ENCODE data around the gene PRXL2C.
"Not testable (repeated sequence)": the region's sequence is repeated elsewhere in the genome, so short reads cannot be mapped to it uniquely, and the experiment has no call there.

The PRXL2C gene

DNA sequence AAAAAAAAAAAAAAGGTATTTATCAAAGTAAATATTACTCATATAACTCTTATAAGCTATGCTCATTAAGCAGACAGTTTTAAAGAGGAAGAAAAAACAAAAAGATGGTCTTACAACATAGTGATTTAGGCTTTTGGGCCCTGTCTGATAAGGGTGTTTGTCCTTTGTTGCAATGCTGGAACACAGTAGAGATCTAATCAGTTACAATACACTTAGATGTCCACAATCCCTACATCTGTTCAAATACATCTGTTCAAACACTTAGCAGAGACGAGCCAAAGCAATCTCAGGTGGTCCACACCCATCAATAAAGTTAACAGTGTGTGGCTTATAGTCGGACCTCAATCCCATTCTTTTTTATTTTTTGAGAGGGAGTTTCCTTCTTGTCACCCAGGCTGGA lies 11.0 kb downstream of the PRXL2C start:
- H3K4me2 ChIP-seq (ENCODE audit: low read length): no peak overlapping the region
- no peak overlapping the region for H3K18ac ChIP-seq (ENCODE audit: low read length)
- no peak for DNase-seq

GRCh38 chr9:96641514-96641913 lies 13.6 kb downstream of the PRXL2C start:
- no peak overlapping the region for H3K4ac ChIP-seq (ENCODE audit: low read depth, low read length)
- H3K27me3 ChIP-seq (ENCODE audit: insufficient read depth, low read length, poor library complexity): no peaks in the 10 kb centered on the region
- no peaks in the 10 kb centered on the region for H3K79me2 ChIP-seq (ENCODE audit: control insufficient read depth, insufficient read depth, low read length)
- no peak overlapping the region for H3K9ac ChIP-seq (ENCODE audit: low read length)
- no peak overlapping the region for H3K4me3 ChIP-seq (ENCODE audit: low read length)
- no peak overlapping the region for H3K27ac ChIP-seq (ENCODE audit: low read depth, low read length)
- no peak overlapping the region for H2BK5ac ChIP-seq (ENCODE audit: low read length)
- no peak overlapping the region for H3K18ac ChIP-seq (ENCODE audit: low read length)
- H2BK15ac ChIP-seq (replicated peaks; ENCODE audit: low read depth): no peak overlapping the region
- H3K56ac ChIP-seq (ENCODE audit: low read length): no peak overlapping the region
- H3K4me2 ChIP-seq (ENCODE audit: low read length): no peak overlapping the region
- WGBS (ENCODE audit: extremely low coverage, insufficient coverage, low lambda C conversion rate): no CpG with 5 or more reads among the region's 3 CpGs
- H4K5ac ChIP-seq (ENCODE audit: low read length): no peak overlapping the region
- H3K4me1 ChIP-seq (ENCODE audit: control insufficient read depth, low read depth, low read length): no peaks in the 10 kb centered on the region
- H3K36me3 ChIP-seq (ENCODE audit: control insufficient read depth, insufficient read depth, low read length): no peaks in the 10 kb centered on the region
- H3K79me1 ChIP-seq (ENCODE audit: low read length): no peaks in the 10 kb centered on the region
- no peak for DNase-seq
- H3K23ac ChIP-seq (ENCODE audit: low read length): no peak overlapping the region
- no peak overlapping the region for H2AK5ac ChIP-seq (ENCODE audit: low read length)
- H2BK120ac ChIP-seq (ENCODE audit: low read depth, low read length): no peak overlapping the region
- no peak overlapping the region for H4K8ac ChIP-seq (ENCODE audit: low read depth, low read length)

More for the DNA sequence above, 11.0 kb downstream of the PRXL2C start:
- Histone ChIP-seq H3K56ac (ENCODE audit: low read length) (no peak overlapping the region), H3K36me3 (ENCODE audit: control insufficient read depth, insufficient read depth, low read length) (no peaks in the 10 kb centered on the region), H3K23ac (ENCODE audit: low read length) (no peak overlapping the region), H3K27me3 (ENCODE audit: insufficient read depth, low read length, poor library complexity) (no peaks in the 10 kb centered on the region), H2BK120ac (ENCODE audit: low read depth, low read length) (no peak overlapping the region), H2BK5ac (ENCODE audit: low read length) (no peak overlapping the region), H2AK5ac (ENCODE audit: low read length) (no peak overlapping the region), H3K4ac (ENCODE audit: low read depth, low read length) (no peak overlapping the region), H3K27ac (ENCODE audit: low read depth, low read length) (no peak overlapping the region), H3K9ac (ENCODE audit: low read length) (no peak overlapping the region), H3K4me3 (ENCODE audit: low read length) (no peak overlapping the region), H3K4me1 (ENCODE audit: control insufficient read depth, low read depth, low read length) (no peaks in the 10 kb centered on the region), H2BK15ac (replicated peaks; ENCODE audit: low read depth) (no peak overlapping the region), H3K79me2 (ENCODE audit: control insufficient read depth, insufficient read depth, low read length) (no peaks in the 10 kb centered on the region), H4K5ac (ENCODE audit: low read length) (no peak overlapping the region), H3K79me1 (ENCODE audit: low read length) (no peaks in the 10 kb centered on the region), H4K8ac (ENCODE audit: low read depth, low read length) (no peak overlapping the region)
- WGBS (ENCODE audit: extremely low coverage, insufficient coverage, low lambda C conversion rate): no CpG with 5 or more reads among the region's 2 CpGs

DNA sequence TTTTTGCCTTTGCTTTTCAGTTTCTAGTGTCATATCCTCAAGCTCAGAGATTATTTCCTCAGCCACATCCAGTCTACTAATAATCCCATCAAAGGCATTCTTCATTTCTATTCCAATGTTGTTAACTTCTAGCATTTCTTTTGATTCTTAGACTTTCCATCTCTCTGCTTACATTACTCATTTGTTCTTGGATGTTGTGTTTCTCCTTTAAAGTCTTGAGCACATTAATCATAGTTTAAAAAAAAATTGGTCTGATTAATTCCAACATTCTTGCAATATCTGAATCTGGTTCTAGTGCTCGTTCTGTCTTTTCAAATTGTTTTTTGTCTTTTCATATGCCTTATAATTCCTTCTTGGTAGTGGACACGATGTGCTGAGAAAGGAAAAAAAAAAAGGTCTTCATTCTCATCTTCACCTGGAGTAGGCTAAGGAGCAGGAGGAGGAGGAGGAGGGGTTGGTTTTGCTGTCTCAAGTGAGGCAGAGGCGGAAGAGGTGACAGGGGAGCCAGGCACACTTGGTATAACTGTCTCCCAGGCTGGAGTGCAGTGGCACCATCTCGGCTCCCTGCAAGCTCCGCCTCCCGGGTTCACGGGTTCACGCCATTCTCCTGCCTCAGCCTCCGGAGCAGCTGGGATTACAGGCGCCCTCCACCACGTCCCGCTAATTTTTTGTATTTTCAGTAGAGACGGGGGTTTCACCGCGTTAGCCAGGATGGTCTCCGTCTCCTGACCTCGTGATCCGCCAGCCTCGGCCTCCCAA lies 16.3 kb downstream of the PRXL2C start:
- no peak for DNase-seq
- H3K36me3 ChIP-seq (ENCODE audit: control insufficient read depth, insufficient read depth, low read length): no peaks in the 10 kb centered on the region

GRCh38 chr9:96636368-96636767 lies 18.7 kb downstream of the PRXL2C start:
- no peak overlapping the region for H2BK15ac ChIP-seq (replicated peaks; ENCODE audit: low read depth)
- no peak overlapping the region for H3K4ac ChIP-seq (ENCODE audit: low read depth, low read length)
- H3K79me1 ChIP-seq (ENCODE audit: low read length): no peaks in the 10 kb centered on the region
- H3K4me2 ChIP-seq (ENCODE audit: low read length): no peak overlapping the region
- no CpG with 5 or more reads among the region's 1 CpG for WGBS (ENCODE audit: extremely low coverage, insufficient coverage, low lambda C conversion rate)
- H3K56ac ChIP-seq (ENCODE audit: low read length): no peak overlapping the region
- no peak overlapping the region for H3K27ac ChIP-seq (ENCODE audit: low read depth, low read length)
- no peak for DNase-seq
- H3K9ac ChIP-seq (ENCODE audit: low read length): no peak overlapping the region
- no peaks in the 10 kb centered on the region for H3K27me3 ChIP-seq (ENCODE audit: insufficient read depth, low read length, poor library complexity)
- no peak overlapping the region for H3K18ac ChIP-seq (ENCODE audit: low read length)
- no peaks in the 10 kb centered on the region for H3K36me3 ChIP-seq (ENCODE audit: control insufficient read depth, insufficient read depth, low read length)
- no peak overlapping the region for H3K23ac ChIP-seq (ENCODE audit: low read length)
- no peaks in the 10 kb centered on the region for H3K79me2 ChIP-seq (ENCODE audit: control insufficient read depth, insufficient read depth, low read length)
- H4K8ac ChIP-seq (ENCODE audit: low read depth, low read length): no peak overlapping the region
- no peak overlapping the region for H2BK120ac ChIP-seq (ENCODE audit: low read depth, low read length)
- H3K4me1 ChIP-seq (ENCODE audit: control insufficient read depth, low read depth, low read length): no peaks in the 10 kb centered on the region
- no peak overlapping the region for H4K5ac ChIP-seq (ENCODE audit: low read length)
- H3K4me3 ChIP-seq (ENCODE audit: low read length): no peak overlapping the region
- no peak overlapping the region for H2BK5ac ChIP-seq (ENCODE audit: low read length)
- H2AK5ac ChIP-seq (ENCODE audit: low read length): no peak overlapping the region

More for the DNA sequence above, 16.3 kb downstream of the PRXL2C start:
- H2BK120ac ChIP-seq (ENCODE audit: low read depth, low read length): no peak overlapping the region
- no peaks in the 10 kb centered on the region for H3K27me3 ChIP-seq (ENCODE audit: insufficient read depth, low read length, poor library complexity)
- no CpG with 5 or more reads among the region's 19 CpGs for WGBS (ENCODE audit: extremely low coverage, insufficient coverage, low lambda C conversion rate)
- H3K56ac ChIP-seq (ENCODE audit: low read length): no peak overlapping the region
- H2BK15ac ChIP-seq (replicated peaks; ENCODE audit: low read depth): no peak overlapping the region
- no peaks in the 10 kb centered on the region for H3K4me1 ChIP-seq (ENCODE audit: control insufficient read depth, low read depth, low read length)
- H3K79me2 ChIP-seq (ENCODE audit: control insufficient read depth, insufficient read depth, low read length): no peaks in the 10 kb centered on the region
- H3K27ac ChIP-seq (ENCODE audit: low read depth, low read length): no peak overlapping the region
- H4K5ac ChIP-seq (ENCODE audit: low read length): no peak overlapping the region
- no peak overlapping the region for H3K4me3 ChIP-seq (ENCODE audit: low read length)
- no peak overlapping the region for H2BK5ac ChIP-seq (ENCODE audit: low read length)
- no peak overlapping the region for H3K18ac ChIP-seq (ENCODE audit: low read length)
- no peaks in the 10 kb centered on the region for H3K79me1 ChIP-seq (ENCODE audit: low read length)
- no peak overlapping the region for H3K4me2 ChIP-seq (ENCODE audit: low read length)
- no peak overlapping the region for H4K8ac ChIP-seq (ENCODE audit: low read depth, low read length)
- no peak overlapping the region for H3K23ac ChIP-seq (ENCODE audit: low read length)
- no peak overlapping the region for H3K9ac ChIP-seq (ENCODE audit: low read length)
- no peak overlapping the region for H3K4ac ChIP-seq (ENCODE audit: low read depth, low read length)
- H2AK5ac ChIP-seq (ENCODE audit: low read length): no peak overlapping the region

- not testable (repeated sequence) for H3K27me3 ChIP-seq (ENCODE audit: insufficient read depth, low read length, poor library complexity); H3K9ac ChIP-seq (ENCODE audit: low read length); H3K4me1 ChIP-seq (ENCODE audit: control insufficient read depth, low read depth, low read length); H2BK15ac ChIP-seq (replicated peaks; ENCODE audit: low read depth); H3K18ac ChIP-seq (ENCODE audit: low read length); H2BK120ac ChIP-seq (ENCODE audit: low read depth, low read length); H3K4me3 ChIP-seq (ENCODE audit: low read length); H3K79me2 ChIP-seq (ENCODE audit: control insufficient read depth, insufficient read depth, low read length); DNase-seq; H3K23ac ChIP-seq (ENCODE audit: low read length); H4K8ac ChIP-seq (ENCODE audit: low read depth, low read length); H3K56ac ChIP-seq (ENCODE audit: low read length); H3K4me2 ChIP-seq (ENCODE audit: low read length); H3K4ac ChIP-seq (ENCODE audit: low read depth, low read length); H3K27ac ChIP-seq (ENCODE audit: low read depth, low read length); H3K36me3 ChIP-seq (ENCODE audit: control insufficient read depth, insufficient read depth, low read length); H2AK5ac ChIP-seq (ENCODE audit: low read length); H3K79me1 ChIP-seq (ENCODE audit: low read length); H4K5ac ChIP-seq (ENCODE audit: low read length); H2BK5ac ChIP-seq (ENCODE audit: low read length)
- WGBS (ENCODE audit: extremely low coverage, insufficient coverage, low lambda C conversion rate): no CpG with 5 or more reads among the region's 8 CpGs
Measured at GRCh38 chr9:96633579-96633978, 21.5 kb downstream of the PRXL2C start.

GRCh38 chr9:96626912-96627311 lies 28.2 kb downstream of the PRXL2C start:
- no peak overlapping the region for H3K4ac ChIP-seq (ENCODE audit: low read depth, low read length)
- H3K27me3 ChIP-seq (ENCODE audit: insufficient read depth, low read length, poor library complexity): no peaks in the 10 kb centered on the region
- no peak overlapping the region for H3K9ac ChIP-seq (ENCODE audit: low read length)
- no peaks in the 10 kb centered on the region for H3K4me1 ChIP-seq (ENCODE audit: control insufficient read depth, low read depth, low read length)
- H2BK5ac ChIP-seq (ENCODE audit: low read length): no peak overlapping the region
- H3K79me2 ChIP-seq (ENCODE audit: control insufficient read depth, insufficient read depth, low read length): no peaks in the 10 kb centered on the region
- no peak overlapping the region for H3K56ac ChIP-seq (ENCODE audit: low read length)
- no peak overlapping the region for H3K4me2 ChIP-seq (ENCODE audit: low read length)
- no peak overlapping the region for H3K18ac ChIP-seq (ENCODE audit: low read length)
- H2AK5ac ChIP-seq (ENCODE audit: low read length): no peak overlapping the region
- H4K5ac ChIP-seq (ENCODE audit: low read length): no peak overlapping the region
- no CpG with 5 or more reads among the region's 6 CpGs for WGBS (ENCODE audit: extremely low coverage, insufficient coverage, low lambda C conversion rate)
- H3K36me3 ChIP-seq (ENCODE audit: control insufficient read depth, insufficient read depth, low read length): no peaks in the 10 kb centered on the region
- no peaks in the 10 kb centered on the region for H3K79me1 ChIP-seq (ENCODE audit: low read length)
- H3K4me3 ChIP-seq (ENCODE audit: low read length): no peak overlapping the region
- H2BK15ac ChIP-seq (replicated peaks; ENCODE audit: low read depth): no peak overlapping the region
- no peak overlapping the region for H2BK120ac ChIP-seq (ENCODE audit: low read depth, low read length)
- no peak for DNase-seq
- no peak overlapping the region for H3K27ac ChIP-seq (ENCODE audit: low read depth, low read length)
- no peak overlapping the region for H4K8ac ChIP-seq (ENCODE audit: low read depth, low read length)
- no peak overlapping the region for H3K23ac ChIP-seq (ENCODE audit: low read length)
